ENCODE data around the gene RAVER1. TPM values are rescaled to one million over a fixed set of nuclear protein-coding genes. Genes with fewer than 3 reads are reported as not detected.
"Not testable (repeated sequence)": the region's sequence is repeated elsewhere in the genome, so short reads cannot be mapped to it uniquely, and the experiment has no call there.

RAVER1 gene
- total RNA-seq, 3 donors from 2014 or later = 10.7 to 17.7 (median 12.3) TPM

DNA sequence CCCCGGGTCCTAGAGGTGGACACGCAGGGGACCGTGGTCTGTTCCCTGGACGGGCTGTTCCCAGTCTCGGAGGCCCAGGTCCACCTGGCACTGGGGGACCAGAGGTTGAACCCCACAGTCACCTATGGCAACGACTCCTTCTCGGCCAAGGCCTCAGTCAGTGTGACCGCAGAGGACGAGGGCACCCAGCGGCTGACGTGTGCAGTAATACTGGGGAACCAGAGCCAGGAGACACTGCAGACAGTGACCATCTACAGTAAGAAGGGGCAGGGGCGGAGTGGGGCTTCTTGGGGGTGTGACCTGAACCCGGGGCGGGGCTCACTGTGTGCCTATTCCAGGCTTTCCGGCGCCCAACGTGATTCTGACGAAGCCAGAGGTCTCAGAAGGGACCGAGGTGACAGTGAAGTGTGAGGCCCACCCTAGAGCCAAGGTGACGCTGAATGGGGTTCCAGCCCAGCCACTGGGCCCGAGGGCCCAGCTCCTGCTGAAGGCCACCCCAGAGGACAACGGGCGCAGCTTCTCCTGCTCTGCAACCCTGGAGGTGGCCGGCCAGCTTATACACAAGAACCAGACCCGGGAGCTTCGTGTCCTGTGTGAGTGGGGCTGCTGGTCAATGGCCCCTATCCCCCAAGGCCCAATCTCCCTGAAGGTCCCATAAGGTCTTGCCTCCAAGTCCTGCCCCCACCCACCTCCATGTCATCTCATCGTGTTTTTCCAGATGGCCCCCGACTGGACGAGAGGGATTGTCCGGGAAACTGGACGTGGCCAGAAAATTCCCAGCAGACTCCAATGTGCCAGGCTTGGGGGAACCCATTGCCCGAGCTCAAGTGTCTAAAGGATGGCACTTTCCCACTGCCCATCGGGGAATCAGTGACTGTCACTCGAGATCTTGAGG, 49.0 kb downstream of the RAVER1 start:
- no peaks in the 10 kb centered on the region for H3K9me3 ChIP-seq
- H3K36me3 ChIP-seq = no peaks in the 10 kb centered on the region
- intact Hi-C loops (cut with DNase I; ENCODE audit: low total_unique reads) = no loop called here
- no peak overlapping the region for H3K27ac ChIP-seq
- peaks cover 3 to 4% of the 10 kb centered on the region in 2 donors for H3K4me1 ChIP-seq
- TF ChIP-seq POLR2AphosphoS5 (IDR thresholded peaks at IDR 0.05) (no peak), POLR2A (IDR thresholded peaks at IDR 0.05) (no peak), CTCF (IDR thresholded peaks at IDR 0.05) (no peak)
- peaks cover 3 to 12% of the 10 kb centered on the region in 2 donors for H3K27me3 ChIP-seq
- no peak for DNase-seq (ENCODE audit: low spot score in 2 of 2)
- no peak overlapping the region for H3K4me3 ChIP-seq

- peaks cover 0 to 4% of the 10 kb centered on the region in 2 donors for H3K27me3 ChIP-seq
- no peaks in the 10 kb centered on the region for H3K4me1 ChIP-seq
- H3K27ac ChIP-seq = no peak overlapping the region
- DNase-seq (ENCODE audit: low spot score in 2 of 2) = no peak
- intact Hi-C loops (cut with DNase I; ENCODE audit: low total_unique reads) = no loop called here
- no peaks in the 10 kb centered on the region for H3K9me3 ChIP-seq
- H3K36me3 ChIP-seq = no peaks in the 10 kb centered on the region
- H3K4me3 ChIP-seq = no peak overlapping the region
- no peak for TF ChIP-seq POLR2AphosphoS5 (IDR thresholded peaks at IDR 0.05)
- TF ChIP-seq CTCF (IDR thresholded peaks at IDR 0.05) = no peak
- TF ChIP-seq POLR2A (IDR thresholded peaks at IDR 0.05) = no peak
These were observed 49.8 kb downstream of the RAVER1 start for GRCh38 chr19:10283301-10284064.

GRCh38 chr19:10282043-10282442, 51.3 kb downstream of the RAVER1 start:
- H3K27me3 ChIP-seq; H3K4me3 ChIP-seq; H3K4me1 ChIP-seq; intact Hi-C loops (cut with DNase I; ENCODE audit: low total_unique reads); H3K9me3 ChIP-seq; H3K27ac ChIP-seq; H3K36me3 ChIP-seq; DNase-seq (ENCODE audit: low spot score in 2 of 2): not testable (repeated sequence)

DNA sequence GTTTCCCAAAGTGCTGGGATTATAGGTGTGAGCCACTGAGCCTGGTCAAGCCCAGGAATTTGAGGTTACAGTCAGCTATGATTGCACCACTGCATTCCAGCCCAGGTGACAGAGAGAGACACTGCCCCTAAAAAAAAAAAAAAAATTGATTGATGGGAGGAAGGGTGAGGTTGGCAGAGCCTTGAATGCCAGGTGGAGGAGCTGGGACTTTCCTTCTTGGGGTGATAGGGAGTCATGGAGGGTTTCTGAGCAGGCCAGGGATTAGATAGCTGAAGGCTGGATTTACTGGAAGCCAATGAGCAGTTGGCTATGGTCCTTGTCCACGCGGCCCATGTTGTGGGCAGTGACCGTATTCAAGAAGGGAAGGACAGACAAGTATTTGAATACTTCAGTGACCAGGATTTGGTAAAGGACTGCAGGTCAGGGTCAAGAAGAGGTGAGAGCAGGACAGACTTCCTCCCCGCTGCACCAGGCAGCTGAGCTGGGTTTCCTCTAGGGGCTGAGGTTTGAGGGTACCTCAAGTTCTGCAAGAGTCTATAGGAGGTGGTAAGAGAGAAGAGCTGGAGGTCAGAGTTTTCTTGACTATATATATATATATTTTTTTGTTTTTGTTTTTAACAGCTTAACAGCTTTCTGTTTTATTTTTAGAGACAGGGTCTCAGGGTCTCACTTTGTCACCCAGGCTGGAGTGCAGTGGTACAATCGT, 53.4 kb downstream of the RAVER1 start:
- Histone ChIP-seq H3K27ac (no peak overlapping the region), H3K27me3 (no peaks in the 10 kb centered on the region), H3K4me1 (no peaks in the 10 kb centered on the region), H3K4me3 (no peak overlapping the region), H3K9me3 (no peaks in the 10 kb centered on the region), H3K36me3 (no peaks in the 10 kb centered on the region)
- no peak for DNase-seq (ENCODE audit: low spot score in 2 of 2)
- intact Hi-C loops (cut with DNase I; ENCODE audit: low total_unique reads) = loop anchor here (5.0 kb wide), 1 partner anchor 47 kb away; no protein-coding TSS in a partner anchor
- TF ChIP-seq POLR2A (IDR thresholded peaks at IDR 0.05) (no peak), CTCF (IDR thresholded peaks at IDR 0.05) (no peak), POLR2AphosphoS5 (IDR thresholded peaks at IDR 0.05) (no peak)

GRCh38 chr19:10278935-10279334, 54.4 kb downstream of the RAVER1 start:
- H3K36me3 ChIP-seq = no peaks in the 10 kb centered on the region
- H3K4me1 ChIP-seq = no peaks in the 10 kb centered on the region
- no peak for TF ChIP-seq POLR2AphosphoS5 (IDR thresholded peaks at IDR 0.05)
- TF ChIP-seq CTCF (IDR thresholded peaks at IDR 0.05) = no peak
- no peak for TF ChIP-seq POLR2A (IDR thresholded peaks at IDR 0.05)
- no peak overlapping the region for H3K4me3 ChIP-seq
- no peak for DNase-seq (ENCODE audit: low spot score in 2 of 2)
- no peaks in the 10 kb centered on the region for H3K9me3 ChIP-seq
- intact Hi-C loops (cut with DNase I; ENCODE audit: low total_unique reads) = loop anchor here (5.0 kb wide), 1 partner anchor 48 kb away; no protein-coding TSS in a partner anchor
- H3K27me3 ChIP-seq = no peaks in the 10 kb centered on the region
- no peak overlapping the region for H3K27ac ChIP-seq
